Activated T-helper 1 cell treated with anti-CD3 and anti-CD28 coated beads, Interleukin-2, amount 50 U/mL, for 16 hours (primary cell): ENCODE measurements around the gene ZNF746.
"Not testable (repeated sequence)": the region's sequence is repeated elsewhere in the genome, so short reads cannot be mapped to it uniquely, and the experiment has no call there.

Source experiments
- DNase-seq, 2 donors: peaks; one replicate each; pipeline ENCODE4 v3.0.0-alpha.2; 2020; ENCODE audit warnings: low read depth in 1 of 2, low spot score in 1 of 2

ZNF746 gene

DNA sequence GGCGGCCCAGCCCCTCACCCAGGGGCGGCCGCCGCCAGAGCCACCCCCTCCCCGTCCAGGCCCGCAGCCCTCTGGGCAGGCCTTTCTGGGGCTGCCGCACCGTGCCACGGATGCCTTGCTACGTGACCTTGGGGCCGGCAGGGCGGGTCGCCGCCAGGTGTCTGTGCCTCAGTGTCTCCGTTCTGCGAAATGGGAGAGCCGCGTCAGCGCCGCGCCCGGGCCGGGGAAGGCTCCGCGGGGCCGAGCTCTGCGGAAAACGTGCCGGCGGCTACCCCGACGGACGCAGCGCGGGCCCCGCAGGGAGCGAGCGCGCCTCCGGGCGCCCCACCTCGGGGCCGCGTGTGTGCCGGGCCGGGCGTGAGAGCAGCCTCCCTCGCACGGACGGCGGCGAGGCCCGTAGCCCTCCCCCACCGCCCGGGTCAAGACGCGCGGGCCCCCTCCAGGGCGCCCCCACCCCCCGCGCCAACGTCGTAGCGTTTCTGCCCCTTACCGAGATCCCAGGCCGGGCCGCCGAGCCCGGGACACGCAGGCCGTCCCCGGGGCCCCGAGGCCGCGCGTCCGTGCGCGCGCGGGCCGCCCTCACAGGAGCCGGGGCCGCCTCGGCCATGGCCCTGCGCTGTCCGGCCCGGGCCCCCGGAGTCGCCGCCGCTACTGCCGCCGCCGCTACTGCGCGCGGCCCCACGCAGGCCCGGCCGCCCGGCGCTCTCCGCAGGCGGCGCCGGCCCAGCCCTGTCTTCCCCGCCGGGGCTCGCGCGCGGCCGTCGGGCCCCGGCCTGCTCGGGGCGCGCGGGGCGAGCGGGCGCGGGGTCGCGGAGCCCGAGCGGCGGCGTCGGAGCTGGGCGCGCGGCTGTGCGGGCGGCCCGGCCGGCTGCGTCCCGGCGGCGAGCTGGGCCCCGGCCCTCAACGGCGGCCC, 37.8 kb downstream of the ZNF746 start:
- no peak for DNase-seq

DNA sequence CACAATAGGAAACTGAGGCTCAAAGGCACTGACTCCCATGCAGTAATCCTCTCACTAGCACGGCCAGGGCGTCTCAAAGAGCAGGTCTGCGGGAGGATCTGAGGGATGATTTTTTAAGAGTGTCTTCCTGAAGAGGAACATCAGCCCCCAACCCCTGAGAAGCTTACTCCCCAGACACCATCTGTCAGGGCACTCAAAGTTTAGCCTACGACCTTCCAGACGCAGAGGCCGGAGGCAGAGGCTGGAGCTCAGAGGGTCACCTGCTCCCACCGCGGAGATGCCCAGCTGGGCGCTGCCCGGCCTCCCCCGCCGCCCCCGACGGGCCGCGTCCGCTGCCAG, 38.4 kb downstream of the ZNF746 start:
- no peak for DNase-seq

DNA sequence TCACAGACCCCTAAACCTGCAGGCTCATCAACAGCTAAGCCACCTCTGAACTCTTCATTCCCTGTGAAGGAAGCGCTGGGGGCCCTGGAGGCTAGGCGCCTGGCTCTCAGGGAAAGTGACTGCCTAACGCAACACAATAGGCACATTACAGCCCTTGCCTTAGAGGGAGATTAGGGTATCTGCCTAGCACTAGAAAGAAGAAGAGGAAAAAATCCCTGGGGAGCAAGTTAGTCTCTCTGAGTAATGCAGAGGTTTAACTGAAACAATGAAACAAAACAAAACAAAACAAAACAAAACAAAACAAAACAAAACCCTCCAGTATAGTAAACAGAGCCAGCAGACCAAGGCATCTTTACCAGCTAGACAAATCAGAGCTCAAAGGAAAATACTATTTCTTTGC, 39.4 kb downstream of the ZNF746 start:
- DNase-seq = no peak

DNA sequence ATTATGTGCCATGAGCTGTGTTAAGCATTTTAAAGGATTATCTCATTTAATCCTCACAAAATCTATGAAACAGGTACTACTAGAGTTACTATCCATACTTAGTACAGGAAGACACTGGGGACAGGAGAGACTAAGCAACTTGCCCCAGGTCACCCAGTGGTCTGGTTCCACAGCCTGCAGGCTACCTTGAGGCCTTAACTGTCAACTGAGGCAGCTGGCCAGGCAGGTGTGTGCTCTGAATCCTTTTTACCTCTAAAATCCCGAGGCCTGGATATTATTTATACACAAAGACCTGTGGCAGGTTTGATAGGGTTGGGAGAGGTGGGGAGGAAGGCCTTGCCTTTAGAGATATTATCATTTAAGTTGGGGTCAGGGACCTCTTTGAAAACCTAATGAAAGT, 39.8 kb downstream of the ZNF746 start:
- DNase-seq = no peak

DNA sequence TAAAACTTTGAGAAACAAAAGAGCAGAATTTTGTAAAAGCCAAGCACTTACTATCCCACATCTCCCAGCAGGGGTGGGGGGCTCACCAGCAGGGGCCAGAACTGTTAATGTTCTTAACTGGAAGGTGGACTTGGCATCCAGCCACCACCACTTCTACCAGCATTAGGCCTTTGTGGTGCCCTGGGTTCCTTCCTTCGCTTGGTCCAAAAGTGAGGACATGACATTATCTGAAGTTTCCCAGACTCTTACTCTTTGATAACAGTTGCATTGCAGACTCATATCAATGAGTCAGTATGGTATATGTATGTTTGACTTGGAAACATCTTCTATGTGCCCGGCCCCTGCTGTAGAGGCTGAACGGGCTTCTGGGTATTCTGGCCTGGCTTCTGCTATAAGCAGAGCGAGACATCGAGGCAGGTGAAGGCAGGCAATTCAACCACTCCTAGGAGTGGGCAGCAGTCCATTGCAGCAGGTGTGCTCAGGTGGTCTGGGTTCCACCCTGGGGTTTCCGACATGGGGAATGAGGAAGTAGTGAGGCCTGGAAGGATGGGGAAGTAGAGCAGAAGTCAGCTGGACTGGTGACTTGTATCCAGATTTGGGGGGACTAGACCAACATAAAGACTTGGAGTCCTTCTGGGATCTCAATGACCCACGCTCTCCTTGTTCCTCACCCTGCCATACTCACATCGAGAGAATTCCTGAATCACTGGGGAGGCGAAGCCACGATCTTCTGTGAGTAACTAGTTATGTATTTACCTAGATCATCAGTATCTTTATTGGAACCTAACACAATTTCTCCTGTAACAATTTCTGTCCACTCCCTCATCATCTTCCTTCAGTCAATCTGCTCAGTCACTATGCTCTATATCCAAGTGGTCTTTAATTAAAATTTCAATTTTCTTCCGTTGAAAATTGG, 40.8 kb downstream of the ZNF746 start:
- no peak for DNase-seq

DNA sequence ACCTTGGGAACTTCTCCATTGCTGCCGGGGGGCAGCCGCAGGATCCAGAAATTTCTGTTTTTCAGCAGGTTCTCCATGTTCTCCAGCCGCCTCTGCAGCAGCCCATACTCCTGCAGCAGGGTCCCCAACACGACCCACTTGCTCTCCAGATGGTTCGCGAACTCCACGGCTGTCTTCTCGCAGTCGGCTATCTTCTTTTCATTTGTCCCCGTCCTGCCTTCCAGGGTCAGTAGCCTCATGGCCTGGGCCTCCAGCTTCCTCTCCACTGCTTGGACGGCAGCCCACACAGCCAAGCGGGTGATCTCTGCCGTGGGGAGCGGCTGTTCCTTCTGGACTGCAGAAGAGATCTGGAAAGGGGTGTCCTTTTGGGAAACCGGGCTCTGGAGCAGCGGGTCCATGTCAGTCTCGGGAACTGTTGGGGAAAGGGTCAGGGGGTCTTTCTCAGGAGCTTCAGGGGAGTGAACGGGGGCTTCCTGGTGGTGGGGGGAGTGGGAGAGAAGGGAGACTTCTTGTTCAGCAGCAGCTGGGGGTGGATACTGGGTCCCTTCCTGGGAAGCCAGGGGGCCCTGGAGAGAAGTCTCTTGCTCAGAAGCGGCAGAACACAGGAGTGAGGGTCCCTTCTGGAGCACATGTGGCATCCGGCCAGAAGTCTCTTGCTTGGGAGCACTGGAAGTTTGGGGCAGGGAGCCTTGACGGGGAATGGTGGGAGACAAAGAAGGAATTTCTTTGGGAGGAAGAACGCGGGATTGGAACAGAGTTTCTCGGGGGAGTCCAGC, 42.2 kb downstream of the ZNF746 start:
- DNase-seq = no peak

DNA sequence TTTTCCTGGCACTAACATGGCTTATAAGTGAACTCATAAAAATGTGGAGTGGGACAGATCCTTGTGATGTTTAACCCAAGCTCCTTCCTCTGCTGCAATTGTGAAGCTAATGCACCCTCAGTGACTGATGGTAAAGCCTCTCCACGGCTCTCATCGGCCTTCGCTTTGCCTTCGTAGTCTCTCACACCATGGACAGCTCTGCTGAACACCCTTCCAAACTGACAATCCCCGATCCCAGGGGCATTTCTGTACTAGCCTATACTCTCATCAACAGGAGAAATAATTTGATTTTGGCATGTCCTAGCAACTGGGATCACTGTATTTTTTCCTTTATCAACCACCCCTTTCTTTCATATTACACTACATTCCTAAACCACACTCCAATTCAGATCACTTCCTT, 42.9 kb downstream of the ZNF746 start:
- no peak for DNase-seq

DNA sequence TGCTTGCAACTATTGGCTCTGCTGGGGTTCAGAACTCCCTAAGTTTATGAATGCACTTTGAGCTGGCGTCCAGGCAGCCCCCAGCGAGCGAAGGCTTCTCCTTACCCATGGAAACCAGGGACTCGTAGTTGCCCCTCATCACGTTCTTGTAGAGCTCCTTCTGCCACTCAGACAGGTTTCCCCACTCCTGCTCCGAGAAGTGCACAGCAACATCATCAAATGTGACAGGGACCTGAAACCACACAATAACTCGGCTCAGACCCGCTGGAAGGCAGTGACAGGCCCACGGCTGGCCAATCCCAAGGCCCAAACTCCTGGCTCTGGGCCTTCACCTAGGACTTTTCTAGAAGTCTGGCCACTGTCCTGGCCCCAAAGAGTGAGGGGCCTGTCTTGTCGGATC, 43.6 kb downstream of the ZNF746 start:
- DNase-seq = no peak

DNA sequence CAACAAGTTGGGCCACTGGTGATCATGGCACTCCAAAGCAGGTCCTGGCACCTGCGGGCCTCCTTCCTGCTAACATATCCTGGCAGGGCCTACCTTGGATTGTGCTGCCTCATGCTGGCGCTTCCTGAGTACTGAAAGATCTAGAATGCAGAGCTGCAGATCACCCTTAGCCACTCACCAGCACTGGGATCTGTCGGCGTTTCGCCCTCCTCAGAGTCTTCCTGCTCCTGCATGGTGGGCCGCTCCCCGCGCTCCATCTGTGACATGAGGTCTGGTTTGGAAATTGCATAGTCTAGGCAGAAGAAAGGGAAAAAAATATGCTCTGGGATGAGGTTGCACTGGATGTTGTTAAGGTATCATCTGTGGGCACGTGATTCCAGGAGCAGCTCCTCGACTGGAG, 46.8 kb downstream of the ZNF746 start:
- DNase-seq = no peak

DNA sequence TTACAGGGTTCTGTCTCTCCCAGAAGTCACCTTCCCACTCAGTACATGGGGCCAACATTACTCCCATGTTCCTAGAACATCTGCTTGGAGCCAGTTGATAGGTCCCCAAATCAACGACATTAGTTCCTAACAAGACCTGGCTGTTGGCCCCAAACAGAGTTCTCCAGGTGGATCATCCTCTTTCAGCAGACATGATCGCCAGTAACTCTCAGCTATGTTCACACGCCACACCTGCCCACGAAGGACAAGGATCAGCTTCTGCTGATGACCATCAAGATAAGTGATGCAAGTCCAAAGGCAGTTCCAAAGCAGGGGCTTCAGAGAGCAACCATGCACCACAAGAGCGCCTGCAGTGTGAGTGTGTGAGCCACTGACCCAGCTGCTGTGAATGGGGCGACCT, 47.7 kb downstream of the ZNF746 start:
- DNase-seq = no peak

DNA sequence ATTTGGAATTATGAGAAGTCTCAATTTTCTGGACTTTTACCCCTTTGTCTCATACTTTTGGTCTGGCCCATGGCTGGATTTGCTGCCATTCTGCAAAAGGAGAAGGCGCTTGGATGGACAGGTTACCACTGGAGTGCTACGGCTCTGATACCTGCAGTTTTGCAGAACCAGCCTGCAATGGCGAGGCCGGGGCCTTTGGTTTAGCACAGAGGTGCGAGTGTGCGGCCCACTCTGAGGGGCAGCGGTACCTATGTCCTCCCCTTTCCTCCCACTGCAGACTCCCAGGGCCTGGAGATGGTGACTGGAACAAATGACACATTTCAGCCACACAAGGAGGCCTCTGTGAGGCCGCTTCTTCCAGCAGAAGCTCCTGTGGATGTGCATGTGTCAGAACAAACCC, 48.6 kb downstream of the ZNF746 start:
- DNase-seq = no peak

DNA sequence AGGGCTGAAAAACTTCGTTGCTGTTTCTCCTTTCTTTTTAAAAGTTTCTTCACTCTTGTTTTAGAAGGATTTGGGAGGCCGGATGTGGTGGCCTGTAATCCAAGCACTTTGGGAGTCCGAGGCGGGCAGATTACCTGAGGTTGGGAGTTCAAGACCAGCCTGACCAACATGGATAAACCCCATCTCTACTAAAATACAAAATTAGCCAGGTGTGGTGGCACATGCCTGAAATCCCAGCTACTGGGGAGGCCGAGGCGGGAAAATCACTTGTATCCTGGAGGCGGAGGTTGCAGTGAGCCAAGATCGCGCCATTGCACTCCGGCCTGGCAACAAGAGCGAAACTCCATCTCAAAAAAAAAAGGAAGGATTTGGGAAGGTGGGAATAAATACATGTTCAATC, 51.6 kb downstream of the ZNF746 start:
- not testable (repeated sequence) for DNase-seq

DNA sequence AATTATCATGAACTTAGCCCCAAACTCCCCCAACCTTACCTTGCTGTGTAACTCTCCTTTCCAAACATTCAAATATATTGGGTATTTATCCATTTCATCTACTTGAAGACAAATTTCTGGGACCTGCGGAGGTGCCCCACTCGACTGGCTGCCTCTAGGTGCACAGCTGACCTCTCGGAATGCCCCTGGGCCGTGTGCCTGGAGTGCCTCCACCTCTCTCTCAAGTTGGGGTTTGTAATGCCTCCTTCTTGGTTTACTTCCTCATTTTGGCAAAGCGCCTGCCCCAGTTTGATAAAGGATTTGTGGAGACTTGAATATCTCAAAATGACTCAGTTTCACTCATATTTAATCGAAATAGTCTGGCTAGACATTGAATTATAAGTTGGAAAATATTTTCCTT, 53.3 kb downstream of the ZNF746 start:
- DNase-seq = no peak

DNA sequence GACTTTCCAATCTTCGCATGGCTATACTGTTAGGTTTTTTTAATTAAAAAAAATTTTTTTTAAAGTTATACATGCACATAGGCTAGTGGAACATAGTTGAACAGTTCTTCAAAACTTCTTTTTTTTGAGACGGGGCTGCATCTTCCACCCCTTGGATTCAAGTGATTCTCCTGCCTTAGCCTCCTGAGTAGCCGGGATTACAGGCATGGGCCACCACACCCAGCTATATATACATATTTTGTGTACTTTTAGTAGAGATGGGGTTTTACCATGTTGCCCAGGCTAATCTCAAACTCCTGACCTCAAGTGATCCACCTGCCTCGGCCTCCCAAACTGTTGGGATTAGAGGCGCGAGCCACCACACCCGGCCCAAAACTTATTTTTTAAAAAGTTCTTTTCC, 54.1 kb downstream of the ZNF746 start:
- no peak for DNase-seq

DNA sequence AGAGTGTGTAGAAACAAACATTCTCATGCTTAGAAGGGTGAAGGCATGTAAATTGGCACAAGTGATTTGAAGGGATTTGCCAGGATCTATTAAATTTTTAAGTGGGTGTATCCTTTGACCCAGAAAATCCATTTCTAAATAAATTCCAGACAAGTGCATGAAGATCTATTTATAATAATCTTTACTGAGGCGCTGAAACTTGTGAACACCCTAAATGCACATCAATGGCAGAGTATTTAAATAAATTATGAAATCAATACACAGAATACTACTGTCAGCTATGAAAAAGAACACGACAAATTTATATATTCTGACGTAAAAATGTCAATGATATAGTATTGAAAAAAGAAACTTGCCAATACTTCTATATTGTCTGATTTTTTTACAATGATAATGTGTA, 54.7 kb downstream of the ZNF746 start:
- DNase-seq = no peak

DNA sequence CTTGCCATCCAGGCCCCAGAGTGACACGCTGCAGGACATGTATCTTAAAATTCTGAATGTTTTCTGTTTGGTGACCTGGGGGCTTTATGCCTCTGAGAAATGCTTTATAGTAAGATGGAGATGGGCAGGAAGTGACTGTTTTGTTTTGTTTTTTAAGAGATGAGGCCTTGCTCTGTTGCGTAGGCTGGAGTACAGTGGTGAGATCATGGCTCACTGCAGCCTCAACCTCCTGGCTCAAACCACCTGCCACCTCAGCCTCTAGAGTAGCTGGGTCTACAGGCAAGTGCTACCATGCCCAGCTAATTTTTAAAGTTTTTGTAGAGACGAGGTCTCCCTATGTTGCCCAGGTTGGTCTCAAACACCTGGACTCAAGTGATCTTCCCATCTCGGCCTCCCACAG, 57.4 kb downstream of the ZNF746 start:
- DNase-seq = no peak

DNA sequence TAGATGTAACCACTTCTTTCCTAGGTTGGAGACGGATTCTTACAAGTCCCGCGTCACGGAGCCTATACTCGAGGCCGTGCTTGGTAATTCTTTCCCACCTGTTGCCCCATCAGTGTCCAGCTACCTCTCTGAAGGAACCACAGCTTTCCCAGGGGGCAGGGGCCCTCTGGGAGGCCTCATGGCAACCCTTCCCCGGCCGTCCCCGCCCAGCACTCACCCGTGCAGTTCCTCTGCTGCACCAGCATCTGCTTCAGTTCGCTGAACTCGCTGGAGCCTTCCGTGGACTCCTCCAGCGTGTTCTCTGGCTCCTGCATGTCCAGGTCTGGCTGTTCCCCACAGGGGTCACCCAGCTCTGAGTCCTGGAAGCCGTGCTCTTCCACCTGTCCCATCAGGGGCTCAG, 61.3 kb downstream of the ZNF746 start:
- DNase-seq = no peak

DNA sequence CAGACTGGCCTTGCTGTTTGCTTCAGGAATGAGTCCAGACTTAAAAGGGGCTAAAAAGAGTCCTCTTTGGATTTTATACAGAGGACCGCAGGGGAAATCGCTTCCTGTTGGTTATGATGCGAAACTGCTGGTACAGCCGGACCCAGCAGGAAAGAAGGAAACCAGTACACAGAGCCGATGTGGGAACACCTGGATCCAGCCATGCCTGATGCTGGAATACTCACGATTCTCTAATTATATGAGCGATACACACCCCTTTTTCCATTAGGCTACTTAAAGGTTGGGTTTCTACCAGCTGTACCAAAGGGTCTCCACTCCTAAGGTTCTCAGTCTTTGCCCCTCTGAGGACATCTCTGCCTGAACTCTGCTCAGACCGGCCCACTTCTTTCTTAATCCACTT, 64.5 kb downstream of the ZNF746 start:
- no peak for DNase-seq

DNA sequence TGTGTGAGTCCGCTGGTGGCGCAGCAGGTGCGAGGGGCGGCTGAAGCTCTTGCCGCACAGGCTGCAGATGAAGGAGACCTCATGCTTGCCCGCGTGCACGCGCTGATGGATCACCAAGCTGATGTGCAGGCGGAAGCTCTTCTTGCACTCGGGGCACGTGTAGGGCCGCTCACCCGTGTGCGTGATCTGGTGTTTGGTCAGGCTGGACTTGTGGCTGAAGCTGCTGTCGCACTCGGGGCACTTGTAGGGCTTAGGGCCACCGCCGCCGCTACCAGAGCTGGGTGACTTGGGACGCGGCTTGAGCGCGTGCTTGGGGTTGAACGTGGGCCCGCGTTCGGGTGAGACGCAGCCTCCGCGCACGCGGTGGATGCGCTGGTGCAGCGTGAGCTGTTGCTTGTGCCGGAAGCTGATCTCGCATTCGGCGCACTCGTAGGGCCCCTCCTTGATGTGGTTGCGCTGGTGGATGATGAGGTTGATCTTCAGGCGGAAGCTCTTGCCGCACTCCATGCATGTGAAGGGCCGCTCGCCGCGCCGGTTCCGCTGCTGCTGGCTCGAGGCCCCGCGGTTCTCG, 65.4 kb downstream of the ZNF746 start:
- DNase-seq = no peak

DNA sequence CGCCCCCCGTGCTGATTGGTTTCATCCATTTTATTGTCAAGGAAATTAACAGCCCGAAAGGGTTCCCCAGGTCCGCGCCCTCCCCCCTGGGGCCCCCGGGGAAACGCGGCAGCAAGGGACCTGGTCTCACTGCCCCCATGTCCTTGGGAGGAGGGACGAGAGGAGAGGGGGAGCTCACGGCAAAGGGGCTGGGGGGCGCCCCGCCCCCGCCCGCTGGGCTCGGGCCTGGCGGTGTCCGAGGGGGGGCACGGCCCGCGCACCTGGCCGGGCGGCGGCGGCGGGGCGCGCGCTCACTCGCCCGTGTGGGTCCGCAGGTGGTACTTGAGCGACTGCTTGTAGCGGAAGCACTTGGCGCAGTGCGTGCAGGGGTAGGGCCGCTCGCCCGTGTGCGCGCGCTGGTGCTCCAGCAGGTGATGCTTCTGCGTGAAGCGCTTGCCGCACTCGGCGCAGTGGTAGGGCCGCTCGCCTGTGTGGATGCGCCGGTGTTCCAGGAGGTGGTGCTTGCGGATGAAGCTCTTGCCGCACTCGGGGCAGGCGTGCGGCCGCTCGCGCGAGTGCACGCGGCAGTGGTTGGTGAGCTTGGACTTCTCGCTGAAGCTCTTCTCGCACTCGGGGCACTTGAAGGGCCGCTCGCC, 66.0 kb downstream of the ZNF746 start:
- no peak for DNase-seq

DNA sequence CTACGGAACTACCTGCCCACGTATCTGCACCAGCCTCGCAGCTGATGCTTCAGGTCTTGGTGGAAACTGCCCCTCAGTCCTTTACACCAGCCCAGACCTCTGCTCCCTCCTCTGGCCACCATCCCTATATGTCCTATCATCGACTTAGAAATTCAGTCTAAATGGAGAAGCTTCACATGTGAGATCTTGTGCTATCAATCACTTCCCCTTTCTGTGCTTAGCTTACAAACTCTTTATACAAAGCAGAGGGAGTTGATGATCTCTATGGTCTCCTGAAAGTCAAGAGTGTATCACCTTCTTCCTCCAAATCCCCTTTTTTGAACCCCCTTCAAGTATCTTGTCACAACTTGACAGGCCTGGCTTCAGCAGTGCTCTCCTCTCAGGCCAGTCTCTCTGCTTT, 67.4 kb downstream of the ZNF746 start:
- DNase-seq = no peak
